GM15510 (cell line): ENCODE results near the gene PSMG4.

Source experiments
- POLR2A ChIP-seq: IDR thresholded peaks from 3 replicates; pipeline ENCODE4 v1.6.1; 2011; ENCODE audit warnings: borderline replicate concordance; ENCODE audit not compliant: insufficient read length; ENCODE audit errors: extremely low read depth

The PSMG4 gene

GRCh38 chr6:3253597-3253961, 5.2 kb upstream of the PSMG4 start:
- no peak for TF ChIP-seq POLR2A

GRCh38 chr6:3258201-3258600, 546 bp upstream of the PSMG4 start:
- no peak for TF ChIP-seq POLR2A

- TF ChIP-seq POLR2A, result no peak
These were observed 778 bp downstream of the PSMG4 start for GRCh38 chr6:3259491-3259958.

- no peak for TF ChIP-seq POLR2A
These were observed 1.5 kb downstream of the PSMG4 start for GRCh38 chr6:3260296-3260695.

GRCh38 chr6:3260772-3261517, 2.2 kb downstream of the PSMG4 start:
- no peak for TF ChIP-seq POLR2A

- TF ChIP-seq POLR2A, result no peak
These were observed 2.7 kb downstream of the PSMG4 start for GRCh38 chr6:3261518-3261820.

GRCh38 chr6:3261921-3262320, 3.2 kb downstream of the PSMG4 start:
- TF ChIP-seq POLR2A, result no peak

GRCh38 chr6:3263096-3263495, 4.3 kb downstream of the PSMG4 start:
- no peak for TF ChIP-seq POLR2A

- TF ChIP-seq POLR2A, result no peak
These were observed 5.6 kb downstream of the PSMG4 start for GRCh38 chr6:3264356-3264755.

- no peak for TF ChIP-seq POLR2A
These were observed 6.9 kb downstream of the PSMG4 start for GRCh38 chr6:3265671-3266070.

GRCh38 chr6:3266170-3266569, 7.4 kb downstream of the PSMG4 start:
- TF ChIP-seq POLR2A, result no peak

- TF ChIP-seq POLR2A, result no peak
These were observed 8.4 kb downstream of the PSMG4 start for GRCh38 chr6:3267162-3267561.

- no peak for TF ChIP-seq POLR2A
These were observed 9.9 kb downstream of the PSMG4 start for GRCh38 chr6:3268680-3269079.

- TF ChIP-seq POLR2A, result no peak
These were observed 10.7 kb downstream of the PSMG4 start for GRCh38 chr6:3269281-3269975.

- no peak for TF ChIP-seq POLR2A
These were observed 11.5 kb downstream of the PSMG4 start for GRCh38 chr6:3270258-3270657.

- no peak for TF ChIP-seq POLR2A
These were observed 13.0 kb downstream of the PSMG4 start for GRCh38 chr6:3271756-3272155.

- no peak for TF ChIP-seq POLR2A
These were observed 14.3 kb downstream of the PSMG4 start for GRCh38 chr6:3272911-3273547.
